Measurements from ENCODE around the gene LRRN2. TPM values are rescaled to one million over a fixed set of nuclear protein-coding genes. Genes with fewer than 3 reads are reported as not detected.

LRRN2 gene
- total RNA-seq, 1 donor from 2014 or later, result 2.5 TPM

DNA sequence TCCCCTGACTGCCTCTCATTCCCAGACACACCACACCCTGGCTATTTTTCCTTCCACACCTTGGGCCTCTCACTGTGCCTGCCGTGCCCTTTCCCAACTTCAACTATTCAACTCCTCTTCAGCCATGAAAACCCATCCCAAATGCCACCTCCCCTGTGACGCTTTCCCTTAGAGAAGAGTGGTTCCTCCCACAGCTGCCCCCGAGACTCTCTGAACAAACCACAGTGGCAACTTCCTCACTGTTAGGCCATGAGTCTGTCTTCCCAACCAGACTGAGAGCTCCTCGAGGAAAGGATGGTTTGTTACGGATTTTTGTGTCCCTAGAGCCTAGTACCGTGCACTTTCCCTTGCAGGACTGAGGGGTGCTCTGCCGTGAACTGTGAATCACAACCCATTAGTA is 59.2 kb downstream of the LRRN2 start:
- Histone ChIP-seq H3K4me3 (no peak overlapping the region), H3K27me3 (ENCODE audit: low read depth) (no peaks in the 10 kb centered on the region), H3K36me3 (no peaks in the 10 kb centered on the region), H3K4me1 (no peaks in the 10 kb centered on the region), H3K9me3 (no peaks in the 10 kb centered on the region), H3K27ac (no peak overlapping the region)
- ATAC-seq, result no peak
- no peak for DNase-seq
- intact Hi-C loops (cut with DNase I), result no loop called here
- TF ChIP-seq, protein P1, sequence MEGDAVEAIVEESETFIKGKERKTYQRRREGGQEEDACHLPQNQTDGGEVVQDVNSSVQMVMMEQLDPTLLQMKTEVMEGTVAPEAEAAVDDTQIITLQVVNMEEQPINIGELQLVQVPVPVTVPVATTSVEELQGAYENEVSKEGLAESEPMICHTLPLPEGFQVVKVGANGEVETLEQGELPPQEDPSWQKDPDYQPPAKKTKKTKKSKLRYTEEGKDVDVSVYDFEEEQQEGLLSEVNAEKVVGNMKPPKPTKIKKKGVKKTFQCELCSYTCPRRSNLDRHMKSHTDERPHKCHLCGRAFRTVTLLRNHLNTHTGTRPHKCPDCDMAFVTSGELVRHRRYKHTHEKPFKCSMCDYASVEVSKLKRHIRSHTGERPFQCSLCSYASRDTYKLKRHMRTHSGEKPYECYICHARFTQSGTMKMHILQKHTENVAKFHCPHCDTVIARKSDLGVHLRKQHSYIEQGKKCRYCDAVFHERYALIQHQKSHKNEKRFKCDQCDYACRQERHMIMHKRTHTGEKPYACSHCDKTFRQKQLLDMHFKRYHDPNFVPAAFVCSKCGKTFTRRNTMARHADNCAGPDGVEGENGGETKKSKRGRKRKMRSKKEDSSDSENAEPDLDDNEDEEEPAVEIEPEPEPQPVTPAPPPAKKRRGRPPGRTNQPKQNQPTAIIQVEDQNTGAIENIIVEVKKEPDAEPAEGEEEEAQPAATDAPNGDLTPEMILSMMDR (IDR thresholded peaks at IDR 0.05), result no peak

DNA sequence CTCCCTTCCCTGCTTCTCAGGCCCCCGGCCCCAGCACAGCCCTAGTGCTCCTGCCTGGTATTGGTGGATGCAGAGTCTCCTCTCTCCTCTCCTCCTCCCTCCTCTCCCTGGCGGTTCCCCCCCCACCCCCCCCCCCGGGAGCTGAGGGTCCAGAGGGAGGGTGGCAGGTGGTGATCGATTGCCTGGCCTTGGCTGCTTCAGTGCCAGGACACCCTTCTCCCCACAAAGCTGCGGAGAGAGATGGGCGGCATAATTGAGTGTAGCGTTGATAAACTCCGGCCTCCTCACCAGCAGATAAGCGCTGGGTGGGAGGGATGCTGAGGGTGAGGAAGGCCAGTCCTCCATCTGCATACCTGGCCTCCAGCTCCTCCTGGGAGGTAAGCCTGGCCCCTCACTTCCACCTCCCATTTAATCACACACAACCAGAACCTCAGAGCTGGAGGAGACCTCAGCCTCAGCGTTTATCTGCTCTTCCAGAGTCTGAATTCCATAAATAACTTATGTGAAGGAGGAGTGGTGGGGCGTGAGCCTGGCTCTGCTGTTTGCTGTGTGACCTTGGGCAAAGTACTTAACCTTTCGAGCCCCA is 60.8 kb downstream of the LRRN2 start:
- TF ChIP-seq, protein P1 (IDR thresholded peaks at IDR 0.05), result no peak
- intact Hi-C loops (cut with DNase I), result no loop called here

DNA sequence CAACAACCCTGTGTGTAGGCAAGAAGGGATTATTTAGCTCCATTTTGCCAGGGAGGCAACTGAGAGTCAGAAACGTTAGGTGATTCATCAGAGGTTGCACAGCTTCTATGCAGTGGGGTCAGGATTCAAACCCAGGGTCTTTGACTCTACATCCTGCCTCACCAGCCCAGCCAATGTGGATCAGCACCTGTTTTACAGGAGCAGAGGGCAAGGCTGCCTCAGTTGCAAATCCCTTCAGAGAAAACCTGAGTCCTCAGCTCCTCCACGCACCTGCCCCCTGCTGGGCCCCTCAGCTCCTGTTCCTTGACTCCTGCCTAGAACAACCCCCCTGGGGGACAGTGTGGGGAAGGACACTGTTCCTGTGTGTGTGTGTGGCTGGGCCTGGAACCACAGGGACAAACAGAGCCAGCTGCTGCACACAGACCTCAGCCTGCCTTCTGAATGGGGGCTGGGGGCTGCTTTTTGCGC is 61.6 kb downstream of the LRRN2 start:
- TF ChIP-seq, protein P1 (IDR thresholded peaks at IDR 0.05), result no peak

More for the DNA sequence above, 60.8 kb downstream of the LRRN2 start:
- Histone ChIP-seq H3K4me3 (no peak overlapping the region), H3K4me1 (no peaks in the 10 kb centered on the region), H3K27ac (no peak overlapping the region), H3K27me3 (ENCODE audit: low read depth) (no peaks in the 10 kb centered on the region), H3K36me3 (no peaks in the 10 kb centered on the region), H3K9me3 (no peaks in the 10 kb centered on the region)
- DNase-seq (no peak), ATAC-seq (no peak)

DNA sequence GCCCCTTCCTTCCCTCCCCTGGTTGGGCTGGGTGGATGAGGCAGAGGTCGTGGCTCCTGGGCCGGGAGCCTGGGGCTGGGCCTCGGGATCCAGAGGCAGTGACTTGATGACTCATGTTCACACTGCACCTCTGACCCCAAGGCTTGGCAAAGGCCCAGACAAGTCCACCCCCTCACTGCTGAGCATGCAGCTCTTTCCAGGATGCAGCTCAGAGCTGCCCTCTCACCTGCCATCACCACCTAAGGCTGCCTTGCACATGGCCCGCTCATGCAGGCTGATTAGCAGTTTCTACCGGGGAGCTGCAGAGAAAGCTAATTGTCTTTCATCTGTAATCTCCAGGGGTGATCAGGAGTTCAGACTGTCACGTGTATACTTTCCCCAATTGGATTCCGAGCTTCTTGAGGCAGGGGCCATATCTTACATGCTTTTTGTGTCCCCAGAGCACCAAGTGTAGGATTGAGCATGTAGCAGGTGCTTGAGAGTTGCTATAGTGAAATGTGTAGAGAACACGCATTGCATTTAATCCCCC is 62.1 kb downstream of the LRRN2 start:
- Histone ChIP-seq H3K36me3 (no peaks in the 10 kb centered on the region), H3K4me3 (no peak overlapping the region), H3K9me3 (no peaks in the 10 kb centered on the region), H3K27ac (no peak overlapping the region), H3K27me3 (ENCODE audit: low read depth) (no peaks in the 10 kb centered on the region), H3K4me1 (no peaks in the 10 kb centered on the region)
- ATAC-seq (no peak), DNase-seq (no peak)
- TF ChIP-seq, protein P1 (IDR thresholded peaks at IDR 0.05), result no peak
- intact Hi-C loops (cut with DNase I), result no loop called here

More for the DNA sequence above, 61.6 kb downstream of the LRRN2 start:
- Histone ChIP-seq H3K4me1 (no peaks in the 10 kb centered on the region), H3K27ac (no peak overlapping the region), H3K27me3 (ENCODE audit: low read depth) (no peaks in the 10 kb centered on the region), H3K36me3 (no peaks in the 10 kb centered on the region), H3K4me3 (no peak overlapping the region), H3K9me3 (no peaks in the 10 kb centered on the region)
- intact Hi-C loops (cut with DNase I), result no loop called here
- DNase-seq (no peak), ATAC-seq (no peak)

DNA sequence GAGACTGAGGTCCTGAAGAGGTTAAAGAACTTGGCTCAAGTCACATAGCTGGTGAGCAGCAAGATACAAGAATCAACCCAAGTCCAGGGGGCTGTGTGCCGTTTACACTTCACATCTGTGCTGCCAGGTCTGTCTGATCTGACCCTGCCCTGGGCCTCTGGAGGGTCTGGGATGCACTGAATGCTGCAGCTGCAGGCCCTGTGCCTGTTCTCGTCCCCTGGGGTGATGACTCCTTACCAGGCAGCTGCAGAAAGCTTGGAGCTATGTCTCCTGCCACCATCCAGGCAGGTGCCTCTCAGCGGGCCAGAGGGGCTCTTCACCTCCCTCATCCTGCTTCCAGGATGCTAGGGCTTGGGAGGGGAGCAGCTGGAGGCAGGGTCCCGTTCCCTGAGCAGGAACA is 63.5 kb downstream of the LRRN2 start:
- Histone ChIP-seq H3K27me3 (ENCODE audit: low read depth) (no peaks in the 10 kb centered on the region), H3K27ac (no peak overlapping the region), H3K9me3 (no peaks in the 10 kb centered on the region), H3K4me1 (no peaks in the 10 kb centered on the region), H3K4me3 (no peak overlapping the region), H3K36me3 (no peaks in the 10 kb centered on the region)
- ATAC-seq, result no peak
- TF ChIP-seq, protein P1 (IDR thresholded peaks at IDR 0.05), result no peak
- no peak for DNase-seq
- intact Hi-C loops (cut with DNase I), result no loop called here

Measured in lower lobe of right lung (tissue), 2 donors.